ENCODE data around the gene ITGAX. TPM values are rescaled to one million over a fixed set of nuclear protein-coding genes. Genes with fewer than 3 reads are reported as not detected.

ITGAX gene
- total RNA-seq = 0.65 and 1.1 TPM in 2 replicates

GRCh38 chr16:31354394-31355291 lies at the start of gene ITGAX:
Gene ITGAX, plus strand, starts transcription at chr16:31355176. Its CDS starts 79 bp downstream, at chr16:31355255.

GRCh38 chr16:31393056-31393455 lies 38.1 kb downstream of the ITGAX start, which contains the start of gene ITGAD:
Gene ITGAD, plus strand, starts transcription at chr16:31393335. Its CDS starts 26 bp downstream, at chr16:31393361.

GRCh38 chr16:31428279-31428597 lies 73.3 kb downstream of the ITGAX start, which contains the start of gene COX6A2:
Gene COX6A2, minus strand, starts transcription at chr16:31428360. Its CDS starts 35 bp downstream, at chr16:31428325.

Other genes with a start within 250 kb of the ITGAX start
- 45.9 and 56.5 TPM in 2 replicates for gene BCKDK, start 246.8 kb upstream of the ITGAX start, total RNA-seq
- gene KAT8, start 237.5 kb upstream of the ITGAX start, total RNA-seq = 36.1 and 40.2 TPM in 2 replicates
- not detected in 2 replicates for gene PRSS8, start 219.4 kb upstream of the ITGAX start, total RNA-seq
- gene PRSS36, start 205.1 kb upstream of the ITGAX start, total RNA-seq = 0.10 and 0.65 TPM in 2 replicates
- 45.4 and 58.8 TPM in 2 replicates for gene FUS, start 175.0 kb upstream of the ITGAX start, total RNA-seq
- gene PYCARD, start 152.4 kb upstream of the ITGAX start, total RNA-seq = 33.2 and 53.9 TPM in 2 replicates
- under 0.01 TPM in 1 of 2 replicates, not detected in the other for gene TRIM72, start 141.1 kb upstream of the ITGAX start, total RNA-seq
- not detected in 2 replicates for gene PYDC1, start 138.0 kb upstream of the ITGAX start, total RNA-seq
- gene ITGAM, start 95.2 kb upstream of the ITGAX start, total RNA-seq = not detected in 2 replicates
- gene ITGAD, start 38.2 kb downstream of the ITGAX start, total RNA-seq = not detected in 2 replicates
- not detected in 2 replicates for gene COX6A2, start 73.2 kb downstream of the ITGAX start, total RNA-seq
- gene ZNF843, start 87.6 kb downstream of the ITGAX start, total RNA-seq = 0.19 and 0.98 TPM in 2 replicates
- 22.8 and 27.1 TPM in 2 replicates for gene ARMC5, start 104.3 kb downstream of the ITGAX start, total RNA-seq
- 57.3 and 108 TPM in 2 replicates for gene TGFB1I1, start 117.0 kb downstream of the ITGAX start, total RNA-seq
- gene SLC5A2, start 127.9 kb downstream of the ITGAX start, total RNA-seq = 0.10 TPM in 1 of 2 replicates, not detected in the other
- 32.6 and 49.3 TPM in 2 replicates for gene RUSF1, start 153.2 kb downstream of the ITGAX start, total RNA-seq
- gene AHSP, start 172.7 kb downstream of the ITGAX start, total RNA-seq = not detected in 2 replicates

All from vein endothelial cell (primary cell).